Astrocyte of the spinal cord (primary cell): ENCODE measurements around the gene DLGAP1.
"Not testable (repeated sequence)": the region's sequence is repeated elsewhere in the genome, so short reads cannot be mapped to it uniquely, and the experiment has no call there.

Experiments used
- DNase-seq: peaks from one replicate; pipeline ENCODE4 v3.0.0; 2011; ENCODE audit warnings: low read depth, low spot score
- H3K4me3 ChIP-seq: 2 replicates; pipeline ENCODE4 v1.5.1; 2011; ENCODE audit warnings: low read depth, mild to moderate bottlenecking, low read length, moderate library complexity
- CTCF ChIP-seq: IDR thresholded peaks from 2 replicates; pipeline ENCODE4 v1.5.1; 2012; ENCODE audit warnings: low read depth, mild to moderate bottlenecking, low read length, inconsistent platforms
- in situ Hi-C: cut with HindIII; loops from 2 replicates; pipeline ENCODE4 v1.10.0; 2017; ENCODE audit warnings: low sequenced_read_pairs

The DLGAP1 gene

GRCh38 chr18:4352746-4353551 lies 102.2 kb downstream of the DLGAP1 start:
- no peak overlapping the region for H3K4me3 ChIP-seq
- no peak for TF ChIP-seq CTCF
- in situ Hi-C loops = no loop called here
- DNase-seq = no peak

- H3K4me3 ChIP-seq = no peak overlapping the region
- TF ChIP-seq CTCF = no peak
- in situ Hi-C loops = no loop called here
- no peak for DNase-seq
Measured at GRCh38 chr18:4351005-4351404, 104.1 kb downstream of the DLGAP1 start.

GRCh38 chr18:4335386-4335785 lies 119.7 kb downstream of the DLGAP1 start:
- H3K4me3 ChIP-seq = no peak overlapping the region
- DNase-seq = no peak
- in situ Hi-C loops = no loop called here
- no peak for TF ChIP-seq CTCF

GRCh38 chr18:4333043-4333442 lies 122.1 kb downstream of the DLGAP1 start:
- TF ChIP-seq CTCF = no peak
- in situ Hi-C loops = no loop called here

GRCh38 chr18:4319738-4320677 lies 135.1 kb downstream of the DLGAP1 start:
- in situ Hi-C loops = no loop called here
- DNase-seq = no peak
- TF ChIP-seq CTCF = no peak
- H3K4me3 ChIP-seq = no peak overlapping the region

More at GRCh38 chr18:4333043-4333442, 122.1 kb downstream of the DLGAP1 start:
- no peak for DNase-seq
- no peak overlapping the region for H3K4me3 ChIP-seq

GRCh38 chr18:4318311-4318710 lies 136.8 kb downstream of the DLGAP1 start:
- TF ChIP-seq CTCF = no peak
- H3K4me3 ChIP-seq = no peak overlapping the region
- in situ Hi-C loops = no loop called here
- no peak for DNase-seq

GRCh38 chr18:4311945-4312344 lies 143.2 kb downstream of the DLGAP1 start:
- H3K4me3 ChIP-seq, DNase-seq, in situ Hi-C loops: not testable (repeated sequence)
